ENCODE measurements around the gene CAP1.

DNA sequence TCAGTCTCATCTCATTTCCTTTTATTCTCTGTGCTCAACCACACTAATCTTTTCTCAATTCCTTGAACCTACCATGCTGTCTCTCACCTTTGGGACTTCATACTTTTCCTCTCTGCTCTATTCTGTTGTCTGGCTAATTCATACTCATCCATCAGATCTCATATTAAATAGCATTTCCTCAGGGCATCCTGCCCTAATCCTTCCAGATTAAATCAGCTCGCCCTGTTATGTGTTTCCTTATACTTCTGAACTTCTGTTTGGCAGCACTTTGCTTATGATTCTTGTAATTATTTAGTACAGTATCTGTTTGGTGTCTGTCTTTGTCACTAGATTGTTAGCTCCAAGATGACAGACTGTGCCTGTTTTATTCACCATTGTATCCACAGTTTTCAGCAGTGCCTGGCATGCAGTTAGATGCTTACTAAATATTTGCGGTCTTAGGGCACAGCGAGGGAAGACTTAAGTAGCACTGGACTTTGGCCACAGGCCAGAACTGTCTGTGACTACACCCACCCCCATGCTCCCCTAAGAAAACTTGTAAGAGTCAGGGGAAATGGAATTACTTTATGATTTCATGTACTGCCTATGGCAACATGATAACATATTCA lies 9.9 kb upstream of the CAP1 start:
- TF ChIP-seq, protein P1, sequence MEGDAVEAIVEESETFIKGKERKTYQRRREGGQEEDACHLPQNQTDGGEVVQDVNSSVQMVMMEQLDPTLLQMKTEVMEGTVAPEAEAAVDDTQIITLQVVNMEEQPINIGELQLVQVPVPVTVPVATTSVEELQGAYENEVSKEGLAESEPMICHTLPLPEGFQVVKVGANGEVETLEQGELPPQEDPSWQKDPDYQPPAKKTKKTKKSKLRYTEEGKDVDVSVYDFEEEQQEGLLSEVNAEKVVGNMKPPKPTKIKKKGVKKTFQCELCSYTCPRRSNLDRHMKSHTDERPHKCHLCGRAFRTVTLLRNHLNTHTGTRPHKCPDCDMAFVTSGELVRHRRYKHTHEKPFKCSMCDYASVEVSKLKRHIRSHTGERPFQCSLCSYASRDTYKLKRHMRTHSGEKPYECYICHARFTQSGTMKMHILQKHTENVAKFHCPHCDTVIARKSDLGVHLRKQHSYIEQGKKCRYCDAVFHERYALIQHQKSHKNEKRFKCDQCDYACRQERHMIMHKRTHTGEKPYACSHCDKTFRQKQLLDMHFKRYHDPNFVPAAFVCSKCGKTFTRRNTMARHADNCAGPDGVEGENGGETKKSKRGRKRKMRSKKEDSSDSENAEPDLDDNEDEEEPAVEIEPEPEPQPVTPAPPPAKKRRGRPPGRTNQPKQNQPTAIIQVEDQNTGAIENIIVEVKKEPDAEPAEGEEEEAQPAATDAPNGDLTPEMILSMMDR (IDR thresholded peaks at IDR 0.05), result no peak
- no peak for TF ChIP-seq POLR2A (IDR thresholded peaks at IDR 0.05)
- no peak for TF ChIP-seq POLR2AphosphoS5 (IDR thresholded peaks at IDR 0.05)
